CD14-positive monocyte (primary cell): Measurements from ENCODE around the gene TSEN34. TPM values are rescaled to one million over a fixed set of nuclear protein-coding genes. Genes with fewer than 3 reads are reported as not detected.
A peak's percentile ranks its signal among the peaks of the same experiment; 100 is the strongest.

Source experiments
- DNase-seq, 3 donors: peaks; one replicate each; pipeline ENCODE4 v3.0.0-alpha.2; 2011 to 2022
- H2AFZ ChIP-seq: 2 replicates; pipeline ENCODE4 v1.6.0; 2012; ENCODE audit warnings: mild to moderate bottlenecking, low read depth, low read length, inconsistent platforms; ENCODE audit not compliant: insufficient read depth, poor library complexity, severe bottlenecking
- H3K27ac ChIP-seq, 2 donors: 1 replicate in 1 of 2; 2 replicates in 1 of 2; pipeline ENCODE4 v1.5.1; 2012 to 2013; ENCODE audit warnings: low read length in 2 of 2, control low read depth in 1 of 2, inconsistent platforms in 1 of 2, low read depth in 1 of 2, mild to moderate bottlenecking in 1 of 2
- H3K27me3 ChIP-seq, 2 donors: one replicate each; pipeline versions ENCODE4 v1.6.0 to v1.6.1; 2011 to 2013; ENCODE audit warnings: low read length in 2 of 2; ENCODE audit not compliant: control insufficient read depth in 2 of 2, insufficient read depth in 2 of 2
- H3K36me3 ChIP-seq, 2 donors: replicated peaks in 1 of 2; 1 replicate in 1 of 2; 2 replicates in 1 of 2; pipeline versions ENCODE4 v1.5.1 to v1.6.1; 2012 to 2013; ENCODE audit warnings: low read length in 2 of 2, control low read depth in 1 of 2, inconsistent platforms in 1 of 2, mild to moderate bottlenecking in 1 of 2; ENCODE audit not compliant: insufficient read depth in 2 of 2, control insufficient read depth in 1 of 2
- H3K4me1 ChIP-seq, 2 donors: 1 replicate in 1 of 2; 2 replicates in 1 of 2; pipeline versions ENCODE4 v1.5.1 to v1.6.1; 2012 to 2013; ENCODE audit warnings: low read length in 2 of 2, control low read depth in 1 of 2, inconsistent platforms in 1 of 2, mild to moderate bottlenecking in 1 of 2, moderate library complexity in 1 of 2; ENCODE audit not compliant: insufficient read depth in 2 of 2, control insufficient read depth in 1 of 2
- H3K4me2 ChIP-seq: replicated peaks from 2 replicates; pipeline ENCODE3; 2012; ENCODE audit warnings: low read length, moderate library complexity, mild to moderate bottlenecking; ENCODE audit not compliant: poor library complexity, severe bottlenecking; ENCODE audit errors: extremely low read depth
- H3K4me3 ChIP-seq, 3 experiments: fragments of 200-600 bp in 1 of 3; sonication (generic) in 1 of 3; replicated peaks in 1 of 3; 1 replicate in 2 of 3; 2 replicates in 1 of 3; pipeline ENCODE4 v1.5.1; 2011 to 2013; ENCODE audit warnings: low read length in 3 of 3, mild to moderate bottlenecking in 3 of 3, control low read depth in 2 of 3, low read depth in 2 of 3, inconsistent platforms in 1 of 3, moderate library complexity in 1 of 3
- H3K79me2 ChIP-seq: 2 replicates; pipeline ENCODE4 v1.6.0; 2012; ENCODE audit warnings: mild to moderate bottlenecking, control low read depth, inconsistent platforms, low read length, moderate library complexity; ENCODE audit not compliant: insufficient read depth
- H3K9ac ChIP-seq: 2 replicates; pipeline ENCODE4 v1.6.0; 2017; ENCODE audit warnings: low read length, mild to moderate bottlenecking; ENCODE audit not compliant: insufficient read depth, poor library complexity, severe bottlenecking
- H3K9me3 ChIP-seq, 2 donors: replicated peaks in 1 of 2; 1 replicate in 1 of 2; 2 replicates in 1 of 2; pipeline versions ENCODE4 v1.5.1 to v1.6.1; 2012 to 2013; ENCODE audit warnings: low read length in 2 of 2, control low read depth in 1 of 2; ENCODE audit not compliant: control insufficient read depth in 1 of 2, insufficient read depth in 1 of 2
- H4K20me1 ChIP-seq: 2 replicates; pipeline ENCODE4 v1.6.0; 2012; ENCODE audit warnings: mild to moderate bottlenecking, low read length, control low read depth, moderate library complexity; ENCODE audit not compliant: insufficient read depth
- H3K27ac Mint-ChIP-seq, 7 donors: one replicate each; pipeline ENCODE4 v1.8.0; 2020; ENCODE audit warnings: mild to moderate bottlenecking in 7 of 7, mixed read lengths in 7 of 7, moderate library complexity in 6 of 7, inconsistent platforms in 2 of 7
- H3K27me3 Mint-ChIP-seq, 3 donors: one replicate each; pipeline ENCODE4 v1.8.0; 2021 to 2022; ENCODE audit warnings: low read depth in 3 of 3, mild to moderate bottlenecking in 3 of 3, mixed read lengths in 3 of 3, moderate library complexity in 3 of 3, inconsistent platforms in 1 of 3
- H3K36me3 Mint-ChIP-seq, 2 donors: one replicate each; pipeline ENCODE4 v1.8.0; 2020; ENCODE audit warnings: mixed read lengths in 2 of 2, inconsistent platforms in 1 of 2, mild to moderate bottlenecking in 1 of 2
- H3K4me1 Mint-ChIP-seq: one replicate; pipeline ENCODE4 v1.8.0; 2020; ENCODE audit warnings: mild to moderate bottlenecking, mixed read lengths
- H3K4me3 Mint-ChIP-seq, 2 donors: one replicate each; pipeline ENCODE4 v1.8.0; 2020; ENCODE audit warnings: mild to moderate bottlenecking in 2 of 2, mixed read lengths in 2 of 2, moderate library complexity in 1 of 2
- H3K9me3 Mint-ChIP-seq, 7 donors: one replicate each; pipeline ENCODE4 v1.8.0; 2020 to 2022; ENCODE audit warnings: mixed read lengths in 7 of 7, mild to moderate bottlenecking in 6 of 7, moderate library complexity in 6 of 7, inconsistent platforms in 2 of 7
- CTCF ChIP-seq: fragments of 200-600 bp; IDR thresholded peaks from one replicate; pipeline ENCODE4 v1.8.0; 2022; ENCODE audit warnings: antibody characterized with exemption, mild to moderate bottlenecking
- WGBS: methylation state at CpG from one replicate; pipeline ENCODE4 v1.1.5; 2013; ENCODE audit warnings: missing lambda C conversion rate; ENCODE audit not compliant: insufficient coverage; 5-methylcytosine and 5-hydroxymethylcytosine counted together
- intact Hi-C, 2 donors: fragments of 100-400 bp; cut with micrococcal nuclease; formaldehyde crosslinking; loops; one replicate each; pipeline versions ENCODE4 v1.15.0 to v1.15.1; 2023
- polyA plus RNA-seq, 3 donors: library from polyadenylated mRNA; depleted of rRNA in 1 of 3; unstranded in 2 of 3; stranded (reverse) in 1 of 3; fragments of 300-500 nt in 2 of 3; fragments of >200 nt in 1 of 3; fragmentation: Illumina TruSeq in 2 of 3; gene quantifications; 1 replicate in 2 of 3; 2 replicates in 1 of 3; pipeline ENCODE4 v1.2.3, GENCODE V29; 2012 to 2021

TSEN34 gene
- polyA plus RNA-seq, 3 donors: 59.3 to 125 (median 109) TPM

DNA sequence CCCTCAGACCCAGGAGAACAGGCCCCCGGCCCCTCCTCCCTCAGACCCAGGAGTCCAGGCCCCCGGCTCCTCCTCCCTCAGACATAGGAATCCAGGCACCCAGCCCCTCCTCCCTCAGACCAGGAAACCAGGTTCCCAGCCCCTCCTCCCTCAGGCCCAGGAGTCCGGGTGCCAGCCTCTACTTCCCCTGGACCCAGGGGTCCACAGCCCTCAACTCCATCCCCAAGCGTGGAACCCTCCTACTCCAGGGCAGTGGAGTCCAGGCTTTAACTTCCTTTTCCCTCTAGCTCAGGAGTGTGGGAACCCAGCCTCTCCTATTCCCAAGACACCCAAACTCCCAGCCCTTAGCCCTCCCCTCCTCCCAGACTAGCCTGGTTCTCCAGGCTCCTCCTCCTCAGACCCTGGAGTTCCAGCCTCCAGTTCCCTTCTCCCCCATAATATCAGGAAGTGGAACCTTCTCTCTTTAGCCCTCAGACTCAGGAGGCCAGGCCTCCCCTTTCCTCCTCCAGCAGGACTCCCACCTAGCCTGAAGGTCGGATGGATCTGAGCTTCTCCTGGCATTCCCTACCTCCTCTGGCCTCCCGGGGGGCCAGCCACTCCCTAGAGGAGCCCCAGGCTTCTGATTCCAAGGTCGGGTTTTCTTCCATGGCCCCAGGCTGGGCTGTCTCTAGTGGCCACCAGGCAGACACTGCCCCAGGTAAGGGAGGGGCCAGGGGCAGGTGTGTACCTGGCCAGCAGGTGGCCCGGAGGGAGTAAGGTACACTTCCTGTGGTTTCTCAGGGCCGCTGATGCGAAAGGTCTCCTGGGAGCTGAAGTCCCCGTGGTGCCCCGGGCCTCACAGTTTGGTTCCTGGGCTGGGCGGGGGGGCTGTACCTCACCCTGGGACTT is 18.4 kb upstream of the TSEN34 start, which contains the start of gene TMC4:
Gene TMC4 (minus strand): TSS at position 690 of the 888 bp plus-strand sequence. CDS start 43 bp downstream, at position 647.
- no peaks in the 10 kb centered on the region for H3K79me2 ChIP-seq
- Mint-ChIP-seq H3K36me3 (peaks cover 9 to 32% of the 10 kb centered on the region in 2 donors), H3K27ac (peak within 1 kb of the TSS in 2 of 7 donors; percentile 25 to 45), H3K27me3 (peaks cover 0 to 8% (median 1%) of the 10 kb centered on the region in 3 donors), H3K4me1 (peaks cover 21% of the 10 kb centered on the region), H3K4me3 (peak within 1 kb of the TSS in 1 of 2 donors; percentile 21), H3K9me3 (peaks cover 0 to 4% (median 0%) of the 10 kb centered on the region in 7 donors)
- no peak within 1 kb of the TSS for H3K9ac ChIP-seq
- no peak within 1 kb of the TSS for H3K27ac ChIP-seq
- no peak within 1 kb of the TSS for H2AFZ ChIP-seq
- DNase-seq: peak in 1 of 3 donors; percentile 18
- H4K20me1 ChIP-seq: no peaks in the 10 kb centered on the region
- H3K4me2 ChIP-seq: no peak within 1 kb of the TSS
- no peak for TF ChIP-seq CTCF
- intact Hi-C loops: loop anchor here in 1 of 2 donors (5.0 kb wide), 1 partner anchor 155 kb away; no protein-coding TSS in a partner anchor
- 25% methylated on average over 11 of the region's 13 CpGs for WGBS
- H3K4me3 ChIP-seq: no peak within 1 kb of the TSS
- no peaks in the 10 kb centered on the region for H3K27me3 ChIP-seq
- H3K9me3 ChIP-seq: no peaks in the 10 kb centered on the region
- H3K36me3 ChIP-seq: peaks cover 9% of the 10 kb centered on the region in 2 donors
- peaks cover 21 to 29% of the 10 kb centered on the region in 2 donors for H3K4me1 ChIP-seq

DNA sequence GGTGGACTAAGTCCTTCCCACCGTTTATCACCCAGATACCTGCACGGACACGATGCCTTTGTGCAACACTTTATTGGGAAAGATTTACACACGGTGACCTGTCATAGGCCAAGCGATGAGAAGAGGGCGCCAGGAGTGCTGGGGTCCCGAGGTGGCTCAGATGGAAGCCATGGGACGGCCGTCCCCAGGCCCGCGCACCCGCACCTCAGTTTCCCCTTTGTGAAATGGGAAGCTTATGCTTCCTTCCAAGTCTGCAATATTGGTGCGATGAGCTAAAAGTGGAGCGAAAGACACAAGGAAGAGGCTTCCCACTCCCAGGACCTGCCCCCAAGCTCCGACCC is 17.8 kb upstream of the TSEN34 start:
- H3K27ac Mint-ChIP-seq: no peak overlapping the region
- no peak overlapping the region for H2AFZ ChIP-seq
- DNase-seq: no peak
- intact Hi-C loops: loop anchor here in 1 of 2 donors (5.0 kb wide), 1 partner anchor 154 kb away; no protein-coding TSS in a partner anchor
- peaks cover 0 to 8% (median 0%) of the 10 kb centered on the region in 3 donors for H3K27me3 Mint-ChIP-seq
- no peak for TF ChIP-seq CTCF
- H3K4me2 ChIP-seq: no peak overlapping the region
- no peak overlapping the region for H3K4me3 ChIP-seq
- no peaks in the 10 kb centered on the region for H3K9me3 ChIP-seq
- H3K36me3 Mint-ChIP-seq: peaks cover 14 to 38% of the 10 kb centered on the region in 2 donors
- H3K4me3 Mint-ChIP-seq: peak overlapping the region in 1 of 2 donors; percentile 21
- H3K4me1 ChIP-seq: peaks cover 17 to 24% of the 10 kb centered on the region in 2 donors
- no peak overlapping the region for H3K27ac ChIP-seq
- WGBS: 46% methylated on average over 12 of the region's 15 CpGs
- H3K9ac ChIP-seq: no peak overlapping the region
- H3K36me3 ChIP-seq: peaks cover 11 to 15% of the 10 kb centered on the region in 2 donors
- H3K79me2 ChIP-seq: no peaks in the 10 kb centered on the region
- H3K4me1 Mint-ChIP-seq: peaks cover 19% of the 10 kb centered on the region
- peaks cover 0 to 4% (median 0%) of the 10 kb centered on the region in 7 donors for H3K9me3 Mint-ChIP-seq
- peaks cover 2% of the 10 kb centered on the region for H4K20me1 ChIP-seq
- no peaks in the 10 kb centered on the region for H3K27me3 ChIP-seq
